ENCODE results near the gene BRSK2.

The BRSK2 gene

DNA sequence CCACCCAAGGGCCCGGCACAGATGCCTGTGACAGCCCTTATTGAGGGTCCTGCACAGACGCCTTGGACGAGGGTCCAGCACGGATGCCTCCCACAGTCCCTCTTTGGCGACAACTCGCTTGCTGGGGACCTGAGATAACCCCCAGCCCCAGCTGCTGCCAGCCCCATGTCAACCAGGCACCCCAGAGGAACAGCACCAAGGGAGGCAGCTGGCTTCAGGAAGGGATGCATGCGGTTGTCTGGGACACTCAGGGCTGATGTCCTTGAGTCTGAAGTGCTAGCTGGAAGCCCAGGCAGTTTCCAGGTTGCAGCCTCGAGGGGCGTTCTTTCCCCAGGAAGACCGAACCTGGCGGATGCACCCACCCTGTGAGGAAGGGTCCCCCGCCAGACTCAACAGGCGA is 63.0 kb downstream of the BRSK2 start:
- TF ChIP-seq KLF1 (tag by site-specific recombination; IDR thresholded peaks at IDR 0.05) (no peak), SETDB1 (IDR thresholded peaks at IDR 0.05; ENCODE audit: insufficient read length, low read length) (no peak), ZNF391 (tag by site-specific recombination; IDR thresholded peaks at IDR 0.05; ENCODE audit: borderline replicate concordance, low read depth) (no peak), PRDM10 (tag by site-specific recombination; IDR thresholded peaks at IDR 0.05) (no peak), ZNF292 (tag by site-specific recombination; IDR thresholded peaks at IDR 0.05; ENCODE audit: borderline replicate concordance, low read depth) (no peak), GLIS2 (tag by site-specific recombination; IDR thresholded peaks at IDR 0.05) (no peak), ZNF558 (tag by site-specific recombination; IDR thresholded peaks at IDR 0.05) (no peak), ZNF776 (tag by site-specific recombination; IDR thresholded peaks at IDR 0.05; ENCODE audit: borderline replicate concordance) (no peak), ZBTB8A (tag by site-specific recombination; IDR thresholded peaks at IDR 0.05) (no peak), ZNF426 (tag by site-specific recombination; IDR thresholded peaks at IDR 0.05) (no peak)
- TF ChIP-seq, protein P1, sequence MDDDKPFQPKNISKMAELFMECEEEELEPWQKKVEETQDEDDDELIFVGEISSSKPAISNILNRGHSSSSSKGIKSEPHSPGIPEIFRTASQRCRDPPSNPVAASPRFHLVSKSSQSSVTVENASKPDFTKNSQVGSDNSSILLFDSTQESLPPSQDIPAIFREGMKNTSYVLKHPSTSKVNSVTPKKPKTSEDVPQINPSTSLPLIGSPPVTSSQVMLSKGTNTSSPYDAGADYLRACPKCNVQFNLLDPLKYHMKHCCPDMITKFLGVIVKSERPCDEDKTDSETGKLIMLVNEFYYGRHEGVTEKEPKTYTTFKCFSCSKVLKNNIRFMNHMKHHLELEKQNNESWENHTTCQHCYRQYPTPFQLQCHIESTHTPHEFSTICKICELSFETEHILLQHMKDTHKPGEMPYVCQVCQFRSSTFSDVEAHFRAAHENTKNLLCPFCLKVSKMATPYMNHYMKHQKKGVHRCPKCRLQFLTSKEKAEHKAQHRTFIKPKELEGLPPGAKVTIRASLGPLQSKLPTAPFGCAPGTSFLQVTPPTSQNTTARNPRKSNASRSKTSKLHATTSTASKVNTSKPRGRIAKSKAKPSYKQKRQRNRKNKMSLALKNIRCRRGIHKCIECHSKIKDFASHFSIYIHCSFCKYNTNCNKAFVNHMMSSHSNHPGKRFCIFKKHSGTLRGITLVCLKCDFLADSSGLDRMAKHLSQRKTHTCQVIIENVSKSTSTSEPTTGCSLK (tag by site-specific recombination; IDR thresholded peaks at IDR 0.05), result no peak
- TF ChIP-seq, protein P2, sequence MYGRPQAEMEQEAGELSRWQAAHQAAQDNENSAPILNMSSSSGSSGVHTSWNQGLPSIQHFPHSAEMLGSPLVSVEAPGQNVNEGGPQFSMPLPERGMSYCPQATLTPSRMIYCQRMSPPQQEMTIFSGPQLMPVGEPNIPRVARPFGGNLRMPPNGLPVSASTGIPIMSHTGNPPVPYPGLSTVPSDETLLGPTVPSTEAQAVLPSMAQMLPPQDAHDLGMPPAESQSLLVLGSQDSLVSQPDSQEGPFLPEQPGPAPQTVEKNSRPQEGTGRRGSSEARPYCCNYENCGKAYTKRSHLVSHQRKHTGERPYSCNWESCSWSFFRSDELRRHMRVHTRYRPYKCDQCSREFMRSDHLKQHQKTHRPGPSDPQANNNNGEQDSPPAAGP (tag by site-specific recombination; IDR thresholded peaks at IDR 0.05), result no peak
- Histone ChIP-seq H3K9me3 (ENCODE audit: control insufficient read depth, insufficient read depth, low read depth, low read length) (no peaks in the 10 kb centered on the region), H3K27ac (ENCODE audit: extremely low read depth, low read depth, low read length) (no peak overlapping the region), H3K36me3 (ENCODE audit: control insufficient read depth in 2 of 2, insufficient read depth in 1 of 2, low read length in 2 of 2) (peaks cover 0 to 71% of the 10 kb centered on the region in 2 experiments; a peak in 1 of 3 replicates), H3K4me1 (ENCODE audit: control insufficient read depth, insufficient read depth, low read length) (no peaks in the 10 kb centered on the region), H3K4me3 (ENCODE audit: low read depth, low read length) (no peak overlapping the region)
- CTCF ChIA-PET, result no interaction called here
- POLR2A ChIA-PET, result no interaction called here

DNA sequence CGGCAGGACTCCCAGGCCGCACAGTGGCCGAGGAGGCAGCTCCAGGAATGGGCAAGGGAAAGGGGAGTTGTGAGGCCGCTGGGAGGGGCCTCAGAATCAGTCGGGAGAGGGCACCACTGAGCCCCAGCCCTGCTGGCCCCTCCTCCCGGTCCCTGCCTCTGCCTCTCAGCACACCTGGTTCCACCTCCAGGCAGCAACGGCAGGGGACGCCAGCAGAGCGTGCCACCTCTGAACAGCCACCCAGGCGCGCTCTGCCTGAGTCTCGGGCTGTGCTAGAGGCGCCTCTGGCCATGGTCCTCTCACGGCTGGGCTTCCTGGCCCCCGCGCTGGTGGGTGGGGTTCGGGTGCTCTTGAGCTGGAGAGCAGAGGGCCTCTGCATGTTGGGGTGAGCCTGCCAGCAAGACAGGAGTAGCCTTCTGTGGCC is 63.9 kb downstream of the BRSK2 start:
- ChIA-PET CTCF (no interaction called here), POLR2A (interaction anchor here (0.5 kb wide), 1 partner anchor 15 kb away, joined by 3 read pairs; no protein-coding TSS in a partner anchor)
- H3K4me1 ChIP-seq (ENCODE audit: control insufficient read depth, insufficient read depth, low read length), result no peaks in the 10 kb centered on the region
- TF ChIP-seq ZNF549 (tag by site-specific recombination; IDR thresholded peaks at IDR 0.05) (no peak), ZNF777 (tag by site-specific recombination; IDR thresholded peaks at IDR 0.05; ENCODE audit: borderline replicate concordance) (no peak), ZNF660 (tag by site-specific recombination; IDR thresholded peaks at IDR 0.05) (no peak), ZBTB1 (tag by site-specific recombination; IDR thresholded peaks at IDR 0.05) (no peak), ZNF174 (tag by site-specific recombination; IDR thresholded peaks at IDR 0.05) (no peak), ZNF2 (tag by site-specific recombination; IDR thresholded peaks at IDR 0.05) (no peak), KLF8 (tag by site-specific recombination; IDR thresholded peaks at IDR 0.05) (no peak), BCL11A (tag by site-specific recombination; IDR thresholded peaks at IDR 0.05; ENCODE audit: low read depth) (no peak), ZNF488 (tag by site-specific recombination; IDR thresholded peaks at IDR 0.05) (no peak), ZSCAN16 (tag by site-specific recombination; IDR thresholded peaks at IDR 0.05) (no peak), PRDM1 (tag by site-specific recombination; IDR thresholded peaks at IDR 0.05) (no peak), MEIS1 (CRISPR knock-in tag; IDR thresholded peaks at IDR 0.05; ENCODE audit: borderline replicate concordance) (no peak), SP7 (tag by site-specific recombination; IDR thresholded peaks at IDR 0.05) (no peak), ZNF19 (tag by site-specific recombination; IDR thresholded peaks at IDR 0.05; ENCODE audit: low read depth) (no peak), ZNF404 (tag by site-specific recombination; IDR thresholded peaks at IDR 0.05) (no peak)
- TF ChIP-seq, protein P3, sequence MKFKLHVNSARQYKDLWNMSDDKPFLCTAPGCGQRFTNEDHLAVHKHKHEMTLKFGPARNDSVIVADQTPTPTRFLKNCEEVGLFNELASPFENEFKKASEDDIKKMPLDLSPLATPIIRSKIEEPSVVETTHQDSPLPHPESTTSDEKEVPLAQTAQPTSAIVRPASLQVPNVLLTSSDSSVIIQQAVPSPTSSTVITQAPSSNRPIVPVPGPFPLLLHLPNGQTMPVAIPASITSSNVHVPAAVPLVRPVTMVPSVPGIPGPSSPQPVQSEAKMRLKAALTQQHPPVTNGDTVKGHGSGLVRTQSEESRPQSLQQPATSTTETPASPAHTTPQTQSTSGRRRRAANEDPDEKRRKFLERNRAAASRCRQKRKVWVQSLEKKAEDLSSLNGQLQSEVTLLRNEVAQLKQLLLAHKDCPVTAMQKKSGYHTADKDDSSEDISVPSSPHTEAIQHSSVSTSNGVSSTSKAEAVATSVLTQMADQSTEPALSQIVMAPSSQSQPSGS (tag by site-specific recombination; IDR thresholded peaks at IDR 0.05; ENCODE audit: low read depth), result no peak

More for the DNA sequence above, 63.9 kb downstream of the BRSK2 start:
- H3K27ac ChIP-seq (ENCODE audit: extremely low read depth, low read depth, low read length), result no peak overlapping the region
- H3K9me3 ChIP-seq (ENCODE audit: control insufficient read depth, insufficient read depth, low read depth, low read length), result no peaks in the 10 kb centered on the region
- H3K4me3 ChIP-seq (ENCODE audit: low read depth, low read length), result no peak overlapping the region
- peaks cover 0 to 65% of the 10 kb centered on the region in 2 experiments; a peak in 1 of 3 replicates for H3K36me3 ChIP-seq (ENCODE audit: control insufficient read depth in 2 of 2, insufficient read depth in 1 of 2, low read length in 2 of 2)

All from HEK293 (cell line).